Mesodermal cell (in vitro differentiated cells): ENCODE data around the gene DUSP12.

Source experiments
- H3K27ac ChIP-seq: 2 replicates; pipeline ENCODE4 v1.7.0; 2013; ENCODE audit warnings: mild to moderate bottlenecking, low read depth, low read length, moderate library complexity; ENCODE audit not compliant: severe bottlenecking
- H3K36me3 ChIP-seq: 2 replicates; pipeline ENCODE4 v1.7.1; 2013; ENCODE audit warnings: mild to moderate bottlenecking, low read length, moderate library complexity; ENCODE audit not compliant: control insufficient read depth, insufficient read depth
- H3K4me1 ChIP-seq: one replicate; pipeline ENCODE4 v1.7.1; 2013; ENCODE audit warnings: mild to moderate bottlenecking, low read length; ENCODE audit not compliant: insufficient read depth, control insufficient read depth, poor library complexity, severe bottlenecking
- H3K4me3 ChIP-seq: 2 replicates; pipeline ENCODE4 v1.7.0; 2013; ENCODE audit warnings: low read length, control low read depth, mild to moderate bottlenecking; ENCODE audit not compliant: insufficient read depth, poor library complexity, severe bottlenecking; ENCODE audit errors: extremely low read depth
- H3K9me3 ChIP-seq: 2 replicates; pipeline ENCODE4 v1.7.1; 2013; ENCODE audit warnings: mild to moderate bottlenecking, low read length, moderate library complexity; ENCODE audit not compliant: control insufficient read depth
- WGBS, 2 experiments: methylation state at CpG; one replicate each; pipeline ENCODE4 v1.1.5; 2013; ENCODE audit warnings: missing lambda C conversion rate in 2 of 2; ENCODE audit not compliant: insufficient coverage in 2 of 2; 5-methylcytosine and 5-hydroxymethylcytosine counted together

DUSP12 gene

GRCh38 chr1:161790587-161791317 lies 41.2 kb downstream of the DUSP12 start:
- H3K4me3 ChIP-seq, result no peak overlapping the region
- H3K36me3 ChIP-seq, result peaks cover 23% of the 10 kb centered on the region
- H3K4me1 ChIP-seq, result no peaks in the 10 kb centered on the region
- no peak overlapping the region for H3K27ac ChIP-seq
- 90% methylated on average over 2 of the region's 4 CpGs; no CpG with 5 or more reads in 1 of the 2 experiments for WGBS, 2 experiments
- H3K9me3 ChIP-seq, result no peaks in the 10 kb centered on the region

- WGBS, 2 experiments, result 100% methylated on average over 2 of the region's 5 CpGs
- no peaks in the 10 kb centered on the region for H3K9me3 ChIP-seq
- H3K4me3 ChIP-seq, result no peak overlapping the region
- no peak overlapping the region for H3K27ac ChIP-seq
- peaks cover 29% of the 10 kb centered on the region for H3K36me3 ChIP-seq
- H3K4me1 ChIP-seq, result no peaks in the 10 kb centered on the region
Observed at GRCh38 chr1:161791904-161792655, 42.5 kb downstream of the DUSP12 start.

- Histone ChIP-seq H3K4me1 (no peaks in the 10 kb centered on the region), H3K36me3 (peaks cover 32% of the 10 kb centered on the region), H3K27ac (no peak overlapping the region), H3K9me3 (no peaks in the 10 kb centered on the region), H3K4me3 (no peak overlapping the region)
- 50 to 100% methylated on average over 1 to 2 of the region's 3 CpGs for WGBS, 2 experiments
Observed at GRCh38 chr1:161792740-161793139, 43.2 kb downstream of the DUSP12 start.

GRCh38 chr1:161799792-161800191 lies 50.2 kb downstream of the DUSP12 start:
- no CpG with 5 or more reads among the region's 1 CpG for WGBS, 2 experiments
- Histone ChIP-seq H3K9me3 (no peaks in the 10 kb centered on the region), H3K4me3 (no peak overlapping the region), H3K4me1 (no peaks in the 10 kb centered on the region), H3K27ac (no peak overlapping the region), H3K36me3 (peaks cover 36% of the 10 kb centered on the region)

GRCh38 chr1:161801955-161802354 lies 52.4 kb downstream of the DUSP12 start:
- H3K4me1 ChIP-seq, result no peaks in the 10 kb centered on the region
- H3K9me3 ChIP-seq, result no peaks in the 10 kb centered on the region
- no peak overlapping the region for H3K4me3 ChIP-seq
- no peak overlapping the region for H3K27ac ChIP-seq
- WGBS, 2 experiments, result 67 to 75% methylated on average over 4 to 6 of the region's 7 CpGs
- H3K36me3 ChIP-seq, result peaks cover 29% of the 10 kb centered on the region

DNA sequence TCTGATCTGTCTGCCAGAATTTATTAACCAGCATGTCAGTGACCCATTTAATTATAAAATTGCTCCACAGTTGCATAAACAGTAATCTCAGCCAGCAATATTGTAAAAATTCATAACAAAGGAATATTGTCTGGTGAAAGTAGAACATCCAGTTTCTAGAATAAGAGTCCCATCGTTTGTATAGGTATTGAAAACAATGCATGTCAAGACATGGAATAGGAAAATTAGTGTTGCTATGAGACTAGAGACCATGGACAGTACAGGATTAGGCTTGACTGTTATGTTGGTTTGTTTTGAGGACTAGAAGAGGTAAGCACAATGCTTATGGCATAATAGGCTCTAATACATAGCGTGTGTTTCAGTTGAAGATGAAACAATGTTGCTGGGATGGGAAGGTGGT lies 53.6 kb downstream of the DUSP12 start:
- no peaks in the 10 kb centered on the region for H3K9me3 ChIP-seq
- WGBS, 2 experiments, result 91 to 100% methylated on average over 2 of the region's 2 CpGs
- peaks cover 21% of the 10 kb centered on the region for H3K36me3 ChIP-seq
- no peak overlapping the region for H3K4me3 ChIP-seq
- H3K27ac ChIP-seq, result no peak overlapping the region
- H3K4me1 ChIP-seq, result no peaks in the 10 kb centered on the region

GRCh38 chr1:161805399-161806197 lies 56.0 kb downstream of the DUSP12 start:
- H3K36me3 ChIP-seq, result peaks cover 26% of the 10 kb centered on the region
- peaks cover 6% of the 10 kb centered on the region for H3K9me3 ChIP-seq
- no peak overlapping the region for H3K4me3 ChIP-seq
- no peaks in the 10 kb centered on the region for H3K4me1 ChIP-seq
- H3K27ac ChIP-seq, result no peak overlapping the region
- WGBS, 2 experiments, result 100% methylated on average over 2 of the region's 3 CpGs
